ENCODE measurements around the gene MTCL3.

Gene MTCL3

GRCh38 chr6:127518710-127519468 is at the start of gene MTCL3:
Gene MTCL3, minus strand, starts transcription at chr6:127519335.
- no peak for DNase-seq (ENCODE audit: low read depth, low spot score)
- peak within 1 kb of the TSS; percentile 35 for H3K4me3 ChIP-seq (ENCODE audit: low read depth, low read length)
- ChIA-PET CTCF (interaction anchor here (0.9 to 7.9 kb wide), 9 partner anchors 10 to 225 kb away, joined by 3 to 97 read pairs (median 9); no protein-coding TSS in a partner anchor), POLR2A (interaction anchor here (0.6 kb wide), 1 partner anchor 328 kb away, joined by 3 read pairs; no protein-coding TSS in a partner anchor)
- TF ChIP-seq CTCF (IDR thresholded peaks at IDR 0.05; ENCODE audit: insufficient read depth, low read length, missing control alignments) = no peak

- TF ChIP-seq CTCF (IDR thresholded peaks at IDR 0.05; ENCODE audit: insufficient read depth, low read length, missing control alignments) = no peak
- ChIA-PET CTCF (no interaction called here), POLR2A (no interaction called here)
- no peak for DNase-seq (ENCODE audit: low read depth, low spot score)
- H3K4me3 ChIP-seq (ENCODE audit: low read depth, low read length) = no peak overlapping the region
Observed at GRCh38 chr6:127567476-127567875, 48.3 kb upstream of the MTCL3 start.

- ChIA-PET CTCF (no interaction called here), POLR2A (no interaction called here)
- no peak for TF ChIP-seq CTCF (IDR thresholded peaks at IDR 0.05; ENCODE audit: insufficient read depth, low read length, missing control alignments)
- H3K4me3 ChIP-seq (ENCODE audit: low read depth, low read length) = no peak overlapping the region
- peak; percentile 33 for DNase-seq (ENCODE audit: low read depth, low spot score)
Observed at GRCh38 chr6:127566651-127567050, 47.5 kb upstream of the MTCL3 start.

- TF ChIP-seq CTCF (IDR thresholded peaks at IDR 0.05; ENCODE audit: insufficient read depth, low read length, missing control alignments) = no peak
- ChIA-PET POLR2A (no interaction called here), CTCF (interaction anchor here (1.9 kb wide), 1 partner anchor 123 kb away, joined by 5 read pairs; no protein-coding TSS in a partner anchor)
- H3K4me3 ChIP-seq (ENCODE audit: low read depth, low read length) = no peak overlapping the region
- DNase-seq (ENCODE audit: low read depth, low spot score) = no peak
Observed at GRCh38 chr6:127566119-127566518, 47.0 kb upstream of the MTCL3 start.

- no peak overlapping the region for H3K4me3 ChIP-seq (ENCODE audit: low read depth, low read length)
- ChIA-PET CTCF (interaction anchor here (0.6 to 1.9 kb wide), 5 partner anchors 10 to 125 kb away, joined by 3 to 5 read pairs (median 3); no protein-coding TSS in a partner anchor), POLR2A (no interaction called here)
- no peak for TF ChIP-seq CTCF (IDR thresholded peaks at IDR 0.05; ENCODE audit: insufficient read depth, low read length, missing control alignments)
- DNase-seq (ENCODE audit: low read depth, low spot score) = no peak
Observed at GRCh38 chr6:127564761-127565160, 45.6 kb upstream of the MTCL3 start.

GRCh38 chr6:127561660-127562059 is 42.5 kb upstream of the MTCL3 start:
- ChIA-PET CTCF (no interaction called here), POLR2A (no interaction called here)
- TF ChIP-seq CTCF (IDR thresholded peaks at IDR 0.05; ENCODE audit: insufficient read depth, low read length, missing control alignments) = no peak
- DNase-seq (ENCODE audit: low read depth, low spot score) = no peak
- no peak overlapping the region for H3K4me3 ChIP-seq (ENCODE audit: low read depth, low read length)
